Epithelial cell of esophagus (primary cell): ENCODE results near the gene SHROOM3.
"Not testable (repeated sequence)": the region's sequence is repeated elsewhere in the genome, so short reads cannot be mapped to it uniquely, and the experiment has no call there.

Experiments
- DNase-seq: peaks from one replicate; pipeline ENCODE4 v3.0.0; 2010; ENCODE audit warnings: low read depth
- H3K4me3 ChIP-seq: 2 replicates; pipeline ENCODE4 v1.5.1; 2011; ENCODE audit warnings: mild to moderate bottlenecking, low read length, control low read depth
- CTCF ChIP-seq: IDR thresholded peaks from 2 replicates; pipeline ENCODE4 v1.5.1; 2011; ENCODE audit warnings: low read depth, mild to moderate bottlenecking, low read length, control low read depth, inconsistent platforms; ENCODE audit not compliant: insufficient read depth; ENCODE audit errors: missing control alignments

The SHROOM3 gene

GRCh38 chr4:76445911-76446310 is 10.9 kb downstream of the SHROOM3 start:
- TF ChIP-seq CTCF, result no peak
- H3K4me3 ChIP-seq, result no peak overlapping the region
- DNase-seq, result peak; percentile 55

GRCh38 chr4:76447393-76447851 is 12.4 kb downstream of the SHROOM3 start:
- DNase-seq, result no peak

DNA sequence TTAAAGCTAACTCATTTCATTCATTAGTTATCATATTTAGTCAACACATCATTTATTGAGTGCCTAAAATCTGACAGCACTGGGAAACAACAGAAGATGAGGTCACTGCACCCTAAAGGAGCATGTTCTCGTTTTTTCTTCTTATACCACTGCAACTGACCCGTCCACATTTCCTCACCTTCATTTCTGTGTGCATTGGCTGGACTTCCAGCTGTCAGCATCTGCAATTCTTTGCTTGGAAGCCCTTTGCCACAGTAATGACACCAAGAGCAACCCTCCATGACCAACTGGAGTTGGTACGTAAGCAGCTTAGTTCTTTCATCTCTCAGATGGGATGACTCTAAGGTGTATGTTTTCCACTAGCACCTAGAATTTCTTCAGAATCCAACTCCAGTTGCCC is 13.2 kb downstream of the SHROOM3 start:
- no peak overlapping the region for H3K4me3 ChIP-seq
- TF ChIP-seq CTCF, result no peak
- no peak for DNase-seq

More at GRCh38 chr4:76447393-76447851, 12.4 kb downstream of the SHROOM3 start:
- no peak for TF ChIP-seq CTCF
- no peak overlapping the region for H3K4me3 ChIP-seq

DNA sequence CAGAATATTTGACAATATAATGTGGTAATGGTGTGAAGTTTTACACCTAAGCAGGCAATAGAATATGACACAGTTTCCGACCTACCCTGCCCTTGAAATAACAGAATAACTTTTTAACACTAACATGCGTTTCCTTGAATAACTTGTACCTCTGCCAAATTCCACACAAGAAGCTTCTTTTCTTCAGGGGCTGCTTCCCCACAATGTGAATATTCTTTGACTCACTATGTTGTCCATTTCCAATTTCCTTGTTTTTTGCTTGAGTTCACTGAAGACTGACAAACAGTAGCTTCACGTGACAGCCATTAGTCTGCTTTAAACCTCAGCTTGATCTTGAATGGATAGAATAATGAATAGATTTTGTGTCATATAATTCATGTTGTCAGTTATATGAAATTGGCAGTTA is 14.3 kb downstream of the SHROOM3 start:
- no peak overlapping the region for H3K4me3 ChIP-seq
- no peak for TF ChIP-seq CTCF
- DNase-seq, result peak; percentile 34

- peak; percentile 69 for DNase-seq
- TF ChIP-seq CTCF, result no peak
- H3K4me3 ChIP-seq, result no peak overlapping the region
These were observed 14.8 kb downstream of the SHROOM3 start for GRCh38 chr4:76449833-76450232.

GRCh38 chr4:76453232-76453631 is 18.2 kb downstream of the SHROOM3 start:
- no peak for TF ChIP-seq CTCF
- no peak overlapping the region for H3K4me3 ChIP-seq
- DNase-seq, result no peak

DNA sequence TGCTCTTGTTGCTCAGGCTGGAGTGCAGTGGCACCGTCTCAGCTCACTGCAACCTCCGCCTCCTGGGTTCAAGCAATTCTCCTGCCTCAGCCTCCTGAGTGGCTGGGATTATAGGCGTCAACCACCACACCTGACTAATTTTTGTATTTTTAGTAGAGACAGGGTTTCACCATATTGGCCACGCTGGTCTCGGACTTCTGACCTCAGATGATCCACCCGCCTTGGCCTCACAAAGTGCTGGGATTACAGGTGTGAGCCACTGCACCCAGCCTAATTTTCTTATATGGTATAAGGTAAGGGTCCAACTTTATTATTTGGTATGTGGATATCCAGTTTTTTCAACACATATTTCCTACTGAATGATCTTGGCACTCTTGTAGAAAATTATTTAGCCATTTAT is 19.0 kb downstream of the SHROOM3 start:
- H3K4me3 ChIP-seq, DNase-seq: not testable (repeated sequence)
